ENCODE data around the gene TFEC.

Gene TFEC

DNA sequence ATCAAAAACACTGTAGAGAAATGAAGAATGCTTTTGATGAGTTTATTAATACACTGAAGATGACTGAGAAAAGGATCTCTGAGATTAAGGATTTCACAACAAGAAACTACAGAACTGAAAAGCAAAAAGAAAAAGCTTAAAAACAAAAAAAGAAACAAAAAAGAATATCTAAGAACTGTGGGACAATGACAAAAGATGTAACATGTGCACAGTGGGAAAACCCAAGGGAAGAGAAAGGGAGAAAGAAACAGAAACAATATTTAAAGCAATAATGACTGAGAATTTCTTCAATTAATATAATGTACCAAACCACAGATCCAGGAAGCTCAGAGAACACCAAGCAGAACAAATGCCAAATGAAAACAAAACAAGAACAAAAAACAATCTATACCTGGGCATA is 42.2 kb downstream of the TFEC start:
- TF ChIP-seq, protein P1, sequence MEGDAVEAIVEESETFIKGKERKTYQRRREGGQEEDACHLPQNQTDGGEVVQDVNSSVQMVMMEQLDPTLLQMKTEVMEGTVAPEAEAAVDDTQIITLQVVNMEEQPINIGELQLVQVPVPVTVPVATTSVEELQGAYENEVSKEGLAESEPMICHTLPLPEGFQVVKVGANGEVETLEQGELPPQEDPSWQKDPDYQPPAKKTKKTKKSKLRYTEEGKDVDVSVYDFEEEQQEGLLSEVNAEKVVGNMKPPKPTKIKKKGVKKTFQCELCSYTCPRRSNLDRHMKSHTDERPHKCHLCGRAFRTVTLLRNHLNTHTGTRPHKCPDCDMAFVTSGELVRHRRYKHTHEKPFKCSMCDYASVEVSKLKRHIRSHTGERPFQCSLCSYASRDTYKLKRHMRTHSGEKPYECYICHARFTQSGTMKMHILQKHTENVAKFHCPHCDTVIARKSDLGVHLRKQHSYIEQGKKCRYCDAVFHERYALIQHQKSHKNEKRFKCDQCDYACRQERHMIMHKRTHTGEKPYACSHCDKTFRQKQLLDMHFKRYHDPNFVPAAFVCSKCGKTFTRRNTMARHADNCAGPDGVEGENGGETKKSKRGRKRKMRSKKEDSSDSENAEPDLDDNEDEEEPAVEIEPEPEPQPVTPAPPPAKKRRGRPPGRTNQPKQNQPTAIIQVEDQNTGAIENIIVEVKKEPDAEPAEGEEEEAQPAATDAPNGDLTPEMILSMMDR (conservative IDR thresholded peaks at IDR 0.05), result no peak
- no peak for TF ChIP-seq ZFX (IDR thresholded peaks at IDR 0.05)
- H3K27ac ChIP-seq, result no peak overlapping the region

DNA sequence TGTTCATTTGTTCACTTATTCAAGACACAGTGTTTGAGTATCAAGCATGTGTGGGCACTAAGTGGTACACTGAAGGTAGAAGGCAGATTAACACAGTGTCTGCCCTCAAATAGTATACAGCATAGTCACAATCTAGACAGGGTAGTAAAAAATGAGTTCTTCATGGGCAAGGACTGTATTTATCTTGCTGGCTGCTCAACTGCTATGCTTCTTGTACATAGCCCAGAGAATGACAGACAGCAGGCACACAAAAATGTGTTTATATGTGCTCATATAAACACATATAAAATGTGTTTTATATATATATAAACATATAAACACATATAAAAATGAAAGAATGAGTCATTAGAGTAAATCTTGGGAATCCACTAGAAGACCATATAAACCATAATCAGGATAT is 43.1 kb downstream of the TFEC start:
- TF ChIP-seq ZFX (IDR thresholded peaks at IDR 0.05), result no peak
- TF ChIP-seq, protein P1 (conservative IDR thresholded peaks at IDR 0.05), result no peak
- no peak overlapping the region for H3K27ac ChIP-seq

DNA sequence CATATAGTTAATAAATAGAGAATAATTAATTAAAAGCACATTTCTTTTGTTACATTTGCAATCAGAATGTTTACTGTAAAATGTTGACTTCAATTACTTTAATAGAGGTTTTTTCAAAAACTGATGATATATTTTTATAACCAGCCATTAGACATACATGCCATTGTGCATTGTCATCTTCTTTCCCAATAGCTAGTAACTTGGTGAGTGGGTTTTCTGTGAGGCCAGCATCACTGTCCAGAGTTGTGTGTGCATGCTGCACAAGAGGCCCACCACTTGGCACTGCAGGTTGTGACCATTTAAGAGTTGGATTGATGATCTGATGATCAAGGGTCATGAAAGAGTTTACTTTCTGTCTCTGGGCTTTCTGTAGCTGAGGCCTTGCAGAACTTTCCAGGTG is 46.5 kb downstream of the TFEC start:
- TF ChIP-seq ZFX (IDR thresholded peaks at IDR 0.05), result no peak
- no peak overlapping the region for H3K27ac ChIP-seq

DNA sequence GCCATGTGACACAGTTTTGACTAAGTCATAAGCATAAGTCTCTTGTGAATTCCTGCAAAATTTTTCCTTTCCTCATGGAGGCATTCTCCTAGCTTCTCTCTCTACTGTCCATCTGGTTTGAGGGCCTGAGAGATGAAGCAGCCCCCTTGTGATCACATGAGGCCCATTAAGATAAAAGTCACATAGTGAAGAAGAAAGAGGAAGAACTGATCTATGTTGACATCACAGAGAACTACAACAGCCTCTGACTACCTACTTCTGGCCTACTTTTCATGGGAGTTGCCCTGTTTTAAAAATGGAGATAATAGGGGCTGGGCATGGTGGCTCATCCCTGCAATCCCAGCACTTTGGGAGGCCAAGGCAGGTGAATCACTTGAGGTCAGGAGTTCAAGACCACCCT is 50.4 kb downstream of the TFEC start:
- H3K27ac ChIP-seq, result no peak overlapping the region
- no peak for TF ChIP-seq ZFX (IDR thresholded peaks at IDR 0.05)
- TF ChIP-seq, protein P1 (conservative IDR thresholded peaks at IDR 0.05), result no peak

DNA sequence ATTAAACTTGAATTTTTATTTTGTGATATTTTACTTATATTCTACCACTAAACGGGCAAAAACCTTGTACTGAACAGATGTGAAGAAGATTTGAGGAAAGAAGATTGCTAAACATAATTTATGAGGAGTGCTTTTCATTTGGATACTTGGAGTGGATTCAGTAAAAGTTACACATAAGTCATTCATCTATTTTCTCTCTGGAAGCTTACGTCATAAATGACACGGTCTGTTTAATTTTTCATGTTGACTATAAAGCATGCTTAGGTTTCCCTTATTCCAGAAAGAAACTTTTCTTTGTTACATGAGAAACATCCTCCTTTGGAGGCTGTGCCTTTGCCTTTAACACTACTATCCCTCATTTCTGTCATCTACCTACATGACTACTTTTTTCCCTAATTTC is 53.9 kb downstream of the TFEC start:
- TF ChIP-seq, protein P1 (conservative IDR thresholded peaks at IDR 0.05), result no peak
- TF ChIP-seq ZFX (IDR thresholded peaks at IDR 0.05), result no peak
- H3K27ac ChIP-seq, result no peak overlapping the region

DNA sequence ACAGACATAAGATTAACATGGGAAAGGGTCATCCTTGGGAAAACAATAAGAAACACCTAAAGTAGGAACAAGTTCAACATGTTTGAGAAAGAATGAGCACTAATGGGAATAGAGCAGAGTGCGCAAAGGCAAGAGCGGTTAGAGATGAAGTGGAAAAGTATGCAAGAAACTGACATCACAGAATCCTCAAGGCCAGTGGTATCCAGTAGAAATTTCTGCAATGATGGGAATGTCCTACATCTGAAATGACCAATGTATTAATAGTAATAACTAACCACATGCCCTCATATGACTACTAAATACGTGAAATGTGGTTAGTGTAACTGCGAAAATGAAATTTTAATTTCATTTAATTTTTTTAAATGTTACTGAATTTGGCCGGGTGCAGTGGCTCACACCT is 54.8 kb downstream of the TFEC start:
- H3K27ac ChIP-seq, result no peak overlapping the region
- TF ChIP-seq ZFX (IDR thresholded peaks at IDR 0.05), result no peak
- TF ChIP-seq, protein P1 (conservative IDR thresholded peaks at IDR 0.05), result no peak

DNA sequence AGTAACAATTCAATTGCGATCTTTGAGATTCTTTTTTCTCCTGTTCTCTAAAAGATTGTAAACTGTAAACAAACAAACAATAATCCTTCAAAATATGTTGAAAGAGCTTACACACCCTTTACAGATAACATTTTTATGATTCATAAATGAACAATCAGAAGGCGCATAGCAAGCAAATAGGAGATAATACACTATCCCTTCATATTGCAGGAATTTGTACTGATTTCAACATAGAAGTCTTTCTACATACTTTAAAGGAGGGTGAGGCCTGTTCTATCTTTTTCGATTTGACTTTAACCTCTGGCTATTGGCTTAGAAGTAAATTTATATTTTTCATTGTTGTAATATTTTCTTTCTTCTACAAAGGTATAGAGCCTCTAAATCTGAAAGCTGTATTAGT is 57.2 kb downstream of the TFEC start:
- no peak overlapping the region for H3K27ac ChIP-seq
- no peak for TF ChIP-seq ZFX (IDR thresholded peaks at IDR 0.05)
- TF ChIP-seq, protein P1 (conservative IDR thresholded peaks at IDR 0.05), result no peak

DNA sequence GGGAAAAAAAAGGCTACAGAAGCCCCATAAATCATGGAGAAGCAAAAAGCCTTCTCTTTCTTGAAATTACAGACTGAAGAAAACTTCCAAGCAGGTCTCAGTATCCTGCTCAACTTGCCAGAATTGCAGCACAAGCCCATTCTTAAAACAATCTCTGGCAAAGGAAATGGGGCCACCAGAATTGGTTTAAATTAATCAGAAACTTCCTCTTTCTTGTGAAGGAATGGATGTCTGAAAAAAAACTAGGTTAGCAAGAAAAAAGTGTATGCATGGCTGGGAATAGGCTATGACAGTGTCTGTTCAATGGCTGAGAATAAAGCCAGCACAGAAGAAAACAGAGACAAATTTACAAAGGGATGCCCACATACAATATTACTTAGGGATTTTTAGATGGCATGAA is 59.1 kb downstream of the TFEC start:
- TF ChIP-seq ZFX (IDR thresholded peaks at IDR 0.05), result no peak
- TF ChIP-seq, protein P1 (conservative IDR thresholded peaks at IDR 0.05), result no peak
- no peak overlapping the region for H3K27ac ChIP-seq
